NT2/D1 (cell line): ENCODE results near the gene SLC25A14.
A peak's percentile ranks its signal among the peaks of the same experiment; 100 is the strongest.

ENCODE experiments used
- DNase-seq: peaks from one replicate; pipeline ENCODE4 v3.0.0-alpha.2; 2011; ENCODE audit warnings: low read depth, low spot score
- H3K27me3 ChIP-seq: 2 replicates; pipeline ENCODE4 v1.6.0; 2011; ENCODE audit warnings: mild to moderate bottlenecking; ENCODE audit not compliant: insufficient read length, insufficient read depth
- H3K36me3 ChIP-seq: 2 replicates; pipeline ENCODE4 v1.6.1; 2011; ENCODE audit warnings: mild to moderate bottlenecking, low read length, mixed read lengths; ENCODE audit not compliant: insufficient read depth, insufficient read length
- H3K4me1 ChIP-seq: 2 replicates; pipeline ENCODE4 v1.5.1; 2011; ENCODE audit not compliant: insufficient read depth, insufficient read length
- H3K4me3 ChIP-seq: 2 replicates; pipeline ENCODE4 v1.5.1; 2011; ENCODE audit warnings: low read depth; ENCODE audit not compliant: insufficient read length
- H3K9ac ChIP-seq: 2 replicates; pipeline ENCODE4 v1.6.0; 2011; ENCODE audit warnings: low read depth; ENCODE audit not compliant: insufficient read length
- H3K9me3 ChIP-seq: 2 replicates; pipeline ENCODE4 v1.5.1; 2011; ENCODE audit warnings: mild to moderate bottlenecking, low read length; ENCODE audit not compliant: insufficient read depth
- SUZ12 ChIP-seq: IDR thresholded peaks from 2 replicates; pipeline ENCODE4 v1.6.1; 2011; ENCODE audit not compliant: insufficient read length, insufficient read depth; ENCODE audit errors: extremely low read depth
- YY1 ChIP-seq: IDR thresholded peaks from 2 replicates; pipeline ENCODE4 v1.6.1; 2011; ENCODE audit not compliant: insufficient read length, insufficient read depth
- ZNF274 ChIP-seq: IDR thresholded peaks from 2 replicates; pipeline ENCODE4 v1.6.1; 2011; ENCODE audit warnings: mild to moderate bottlenecking, low read depth, low read length

SLC25A14 gene

GRCh38 chrX:130385520-130385919, 45.8 kb downstream of the SLC25A14 start, which contains the start of gene GPR119:
TSS of gene GPR119 (minus strand) at chrX:130385674. CDS start at chrX:130385447, 227 bp downstream.
- TF ChIP-seq YY1 = no peak
- no peak for TF ChIP-seq SUZ12
- TF ChIP-seq ZNF274 = no peak
- Histone ChIP-seq H3K36me3 (no peaks in the 10 kb centered on the region), H3K9ac (no peak within 1 kb of the TSS), H3K27me3 (no peaks in the 10 kb centered on the region), H3K4me3 (no peak within 1 kb of the TSS), H3K4me1 (no peaks in the 10 kb centered on the region), H3K9me3 (no peaks in the 10 kb centered on the region)
- DNase-seq = no peak

DNA sequence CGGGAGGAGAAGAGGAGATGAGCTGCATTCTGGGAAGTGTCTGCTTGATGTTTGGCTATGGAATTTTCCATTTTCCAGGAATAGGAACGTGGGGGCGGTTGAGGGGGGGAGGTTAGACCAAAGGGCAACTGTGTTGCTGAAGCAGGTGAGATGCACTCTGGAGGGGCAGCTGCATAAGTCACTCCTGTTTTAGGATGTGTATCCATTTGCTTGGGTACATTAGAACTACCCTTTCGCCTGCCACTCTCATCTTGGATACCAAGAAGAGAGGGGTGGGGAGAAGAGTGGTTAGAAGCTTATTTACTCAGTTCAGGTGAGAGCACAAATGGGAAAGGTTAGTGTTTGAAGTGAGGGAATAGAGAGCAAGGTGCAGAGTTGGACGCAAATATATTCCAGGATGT, 46.7 kb downstream of the SLC25A14 start:
- Histone ChIP-seq H3K4me3 (no peak overlapping the region), H3K4me1 (no peaks in the 10 kb centered on the region), H3K9me3 (no peaks in the 10 kb centered on the region), H3K27me3 (no peaks in the 10 kb centered on the region), H3K36me3 (no peaks in the 10 kb centered on the region), H3K9ac (no peak overlapping the region)
- TF ChIP-seq SUZ12 (no peak), YY1 (no peak), ZNF274 (no peak)
- no peak for DNase-seq

DNA sequence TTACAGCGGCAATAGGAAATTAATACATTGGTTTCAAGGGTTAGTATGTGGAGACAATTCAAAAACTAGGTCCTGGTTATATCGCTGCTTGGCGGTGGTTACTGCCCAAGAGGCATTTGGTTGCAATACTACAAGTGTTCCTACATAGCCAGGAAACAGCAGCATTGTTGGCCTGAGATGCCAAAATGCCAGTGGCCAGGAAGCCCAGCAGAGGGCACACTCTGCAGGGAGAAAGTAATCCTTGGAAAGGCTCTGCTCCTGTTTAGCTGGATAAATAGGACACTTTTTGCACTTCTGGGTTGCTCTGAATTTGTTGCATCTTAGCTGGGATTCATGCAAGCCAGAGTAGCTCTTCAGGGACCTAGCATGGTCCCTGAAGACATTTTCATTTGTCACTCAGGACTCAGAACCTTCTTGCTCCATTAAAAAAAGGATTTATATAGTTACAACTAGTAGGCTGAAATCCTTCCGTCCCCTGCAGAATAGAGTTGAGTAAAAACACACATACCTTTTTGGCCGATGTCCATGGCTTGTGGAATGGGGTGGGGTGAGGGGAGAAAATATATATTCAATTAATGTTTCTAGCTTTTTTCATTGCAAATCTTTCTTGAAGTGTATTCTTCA, 53.8 kb downstream of the SLC25A14 start:
- Histone ChIP-seq H3K27me3 (no peaks in the 10 kb centered on the region), H3K9me3 (no peaks in the 10 kb centered on the region), H3K4me1 (no peaks in the 10 kb centered on the region), H3K4me3 (no peak overlapping the region), H3K36me3 (no peaks in the 10 kb centered on the region), H3K9ac (no peak overlapping the region)
- no peak for TF ChIP-seq YY1
- no peak for TF ChIP-seq ZNF274
- no peak for TF ChIP-seq SUZ12
- DNase-seq = peak; percentile 25

DNA sequence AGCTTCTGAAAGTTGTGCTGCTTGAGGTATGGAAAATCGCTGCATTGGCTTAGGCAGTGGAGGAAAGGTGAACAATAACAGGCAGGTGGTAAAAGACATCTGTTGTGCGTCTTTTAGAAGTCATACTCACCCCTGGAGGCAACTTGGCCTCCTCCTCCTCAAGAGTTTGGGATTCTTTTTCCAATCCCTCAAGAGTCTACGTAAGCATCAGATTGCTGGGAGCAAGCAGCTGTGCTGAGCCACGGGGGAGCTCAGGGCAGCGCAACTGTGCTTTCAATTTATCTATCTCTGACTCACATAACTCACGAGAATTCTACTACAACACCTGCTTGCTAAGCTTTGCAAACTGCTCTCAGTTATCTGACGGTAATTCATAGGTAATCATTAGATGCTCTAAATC, 55.6 kb downstream of the SLC25A14 start:
- no peaks in the 10 kb centered on the region for H3K9me3 ChIP-seq
- H3K36me3 ChIP-seq = no peaks in the 10 kb centered on the region
- H3K4me3 ChIP-seq = no peak overlapping the region
- H3K4me1 ChIP-seq = no peaks in the 10 kb centered on the region
- no peak for TF ChIP-seq SUZ12
- TF ChIP-seq ZNF274 = no peak
- no peak for TF ChIP-seq YY1
- H3K27me3 ChIP-seq = no peaks in the 10 kb centered on the region
- no peak for DNase-seq
- no peak overlapping the region for H3K9ac ChIP-seq

DNA sequence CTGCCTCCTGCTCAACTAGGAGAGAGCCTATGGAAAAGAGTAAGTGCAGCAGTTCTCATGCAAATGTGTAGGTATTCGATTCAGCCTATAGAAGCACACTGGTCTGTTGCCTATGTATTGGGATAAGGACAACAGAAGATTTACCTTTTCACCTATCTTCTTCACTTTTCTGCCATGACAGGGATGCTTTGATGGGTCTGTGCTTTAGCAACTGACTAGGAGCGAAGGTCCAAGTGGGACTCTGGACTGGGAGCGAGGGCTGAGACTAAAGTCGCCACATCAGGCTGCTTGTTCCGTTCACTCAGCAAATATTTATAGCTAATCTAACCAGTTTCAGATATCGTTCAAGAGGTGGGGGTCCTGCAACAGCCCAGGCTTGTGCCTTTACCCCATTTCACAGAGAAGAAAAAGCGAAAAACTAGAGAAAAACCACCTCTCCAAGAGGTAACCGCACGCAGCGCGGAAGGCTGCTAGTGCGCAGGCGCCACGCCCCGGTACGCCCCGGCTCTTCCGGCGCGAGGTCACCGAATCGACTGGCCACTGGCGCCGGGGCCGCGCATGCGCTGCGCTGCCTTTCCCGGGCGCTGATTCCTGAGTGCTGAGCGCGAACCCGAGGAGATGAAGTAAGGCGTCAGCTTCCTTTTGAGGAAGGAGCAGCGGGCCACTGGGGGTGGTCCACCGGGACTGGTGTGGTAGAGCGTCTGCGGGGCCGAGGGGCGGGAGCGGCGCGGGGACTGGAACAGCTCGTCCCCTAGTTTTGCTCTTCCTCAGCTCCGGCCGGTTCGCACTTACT, 61.9 kb downstream of the SLC25A14 start, which contains the start of gene RBMX2:
RBMX2 (plus strand) TSS at position 573 of the 793 bp plus-strand sequence; CDS start at position 619, 46 bp downstream.
- TF ChIP-seq ZNF274 (no peak), SUZ12 (no peak), YY1 (no peak)
- no peaks in the 10 kb centered on the region for H3K4me1 ChIP-seq

DNA sequence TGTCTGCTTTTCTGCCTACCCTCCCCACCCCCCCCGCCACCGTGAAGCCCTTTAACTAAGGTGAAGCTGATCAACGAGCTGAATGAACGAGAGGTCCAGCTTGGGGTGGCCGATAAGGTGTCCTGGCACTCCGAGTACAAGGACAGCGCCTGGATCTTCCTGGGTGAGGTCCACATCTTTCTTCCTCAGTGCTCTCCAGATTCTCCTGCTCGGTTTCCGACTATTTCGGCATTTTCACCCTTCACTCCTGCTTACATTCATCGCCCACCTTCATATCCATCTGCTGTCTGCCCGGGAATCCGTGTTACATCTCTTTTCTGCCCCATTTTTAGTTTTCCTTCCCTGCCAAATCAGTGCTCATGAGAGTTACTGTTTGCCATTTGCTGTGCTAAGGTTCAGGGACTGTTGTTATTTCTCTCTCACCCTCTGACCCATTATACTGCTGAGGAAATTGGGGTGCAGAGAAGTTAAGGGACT, 62.5 kb downstream of the SLC25A14 start:
- peaks cover 15% of the 10 kb centered on the region for H3K36me3 ChIP-seq
- no peaks in the 10 kb centered on the region for H3K27me3 ChIP-seq
- H3K4me1 ChIP-seq = no peaks in the 10 kb centered on the region
- no peak for DNase-seq
- H3K9ac ChIP-seq = peak overlapping the region; percentile 72
- no peak for TF ChIP-seq SUZ12
- TF ChIP-seq ZNF274 = no peak
- TF ChIP-seq YY1 = no peak
- H3K9me3 ChIP-seq = no peaks in the 10 kb centered on the region
- peak overlapping the region; percentile 56 for H3K4me3 ChIP-seq

More for the DNA sequence above, 61.9 kb downstream of the SLC25A14 start, which contains the start of gene RBMX2:
- Histone ChIP-seq H3K9ac (peak within 1 kb of the TSS; percentile 85), H3K9me3 (no peaks in the 10 kb centered on the region), H3K4me3 (peak within 1 kb of the TSS; percentile 56), H3K27me3 (no peaks in the 10 kb centered on the region), H3K36me3 (peaks cover 15% of the 10 kb centered on the region)
- DNase-seq = peak; percentile 33

- Histone ChIP-seq H3K4me3 (no peak overlapping the region), H3K4me1 (no peaks in the 10 kb centered on the region), H3K27me3 (no peaks in the 10 kb centered on the region), H3K36me3 (peaks cover 15% of the 10 kb centered on the region), H3K9ac (no peak overlapping the region), H3K9me3 (no peaks in the 10 kb centered on the region)
- TF ChIP-seq SUZ12 (no peak), ZNF274 (no peak), YY1 (no peak)
- DNase-seq = no peak
Measured at GRCh38 chrX:130413415-130413814, 73.7 kb downstream of the SLC25A14 start.
